Kidney glomerular epithelial cell (primary cell): ENCODE results near the gene MBD5.
A peak's percentile ranks its signal among the peaks of the same experiment; 100 is the strongest.

ENCODE experiments used
- DNase-seq: peaks from one replicate; lab custom pipeline; 2025; lab: John Stamatoyannopoulos, UW

The MBD5 gene

GRCh38 chr2:148305476-148305875 is 284.6 kb downstream of the MBD5 start:
- DNase-seq: no peak

- no peak for DNase-seq
These were observed 285.1 kb downstream of the MBD5 start for GRCh38 chr2:148306027-148306426.

GRCh38 chr2:148317598-148317997 is 296.7 kb downstream of the MBD5 start:
- DNase-seq: no peak

GRCh38 chr2:148338541-148338940 is 317.6 kb downstream of the MBD5 start:
- peak; percentile 58 for DNase-seq

GRCh38 chr2:148342086-148342485 is 321.2 kb downstream of the MBD5 start:
- no peak for DNase-seq

- no peak for DNase-seq
These were observed 329.3 kb downstream of the MBD5 start for GRCh38 chr2:148350199-148350598.

- DNase-seq: no peak
These were observed 330.7 kb downstream of the MBD5 start for GRCh38 chr2:148351437-148352143.

- no peak for DNase-seq
These were observed 337.5 kb downstream of the MBD5 start for GRCh38 chr2:148358375-148358774.

GRCh38 chr2:148360662-148361061 is 339.8 kb downstream of the MBD5 start:
- DNase-seq: no peak

GRCh38 chr2:148362144-148362796 is 341.4 kb downstream of the MBD5 start:
- no peak for DNase-seq

- no peak for DNase-seq
These were observed 354.3 kb downstream of the MBD5 start for GRCh38 chr2:148375214-148375613.

- DNase-seq: no peak
These were observed 370.4 kb downstream of the MBD5 start for GRCh38 chr2:148391324-148391723.

- no peak for DNase-seq
These were observed 381.9 kb downstream of the MBD5 start for GRCh38 chr2:148402786-148403185.

GRCh38 chr2:148410899-148411298 is 390.0 kb downstream of the MBD5 start:
- no peak for DNase-seq

GRCh38 chr2:148416248-148416647 is 395.4 kb downstream of the MBD5 start:
- no peak for DNase-seq

GRCh38 chr2:148430101-148430500 is 409.2 kb downstream of the MBD5 start:
- no peak for DNase-seq

- DNase-seq: no peak
These were observed 427.0 kb downstream of the MBD5 start for GRCh38 chr2:148447877-148448276.

- no peak for DNase-seq
These were observed 429.6 kb downstream of the MBD5 start for GRCh38 chr2:148450531-148450930.

- no peak for DNase-seq
These were observed 430.2 kb downstream of the MBD5 start for GRCh38 chr2:148451046-148451445.

- DNase-seq: no peak
These were observed 434.9 kb downstream of the MBD5 start for GRCh38 chr2:148455791-148456190.

GRCh38 chr2:148458171-148458570 is 437.3 kb downstream of the MBD5 start:
- DNase-seq: no peak

GRCh38 chr2:148459377-148459778 is 438.5 kb downstream of the MBD5 start:
- DNase-seq: no peak

GRCh38 chr2:148461876-148462275 is 441.0 kb downstream of the MBD5 start:
- DNase-seq: no peak

- DNase-seq: no peak
These were observed 454.7 kb downstream of the MBD5 start for GRCh38 chr2:148475626-148476025.
